Uterus (tissue), 4 donors: ENCODE results near the gene ANKRD33B. TPM values are rescaled to one million over a fixed set of nuclear protein-coding genes. Genes with fewer than 3 reads are reported as not detected.

Experiments used
- DNase-seq, 2 donors: peaks; one replicate each; pipeline ENCODE4 v3.0.0-alpha.2; 2019 to 2020
- H3K27ac ChIP-seq, 2 donors: fragments of 200-600 bp; sonication (generic); 1 replicate in 1 of 2; 2 replicates in 1 of 2; pipeline ENCODE4 v1.5.1; 2016 to 2018
- H3K27me3 ChIP-seq, 2 donors: fragments of 200-600 bp; sonication (generic); one replicate each; pipeline ENCODE4 v1.5.1; 2018 to 2019; ENCODE audit warnings: control low read depth in 1 of 2
- H3K36me3 ChIP-seq, 2 donors: fragments of 200-600 bp; sonication (generic); one replicate each; pipeline ENCODE4 v1.5.1; 2019; ENCODE audit warnings: control low read depth in 1 of 2
- H3K4me1 ChIP-seq, 2 donors: fragments of 200-600 bp; sonication (generic); one replicate each; pipeline ENCODE4 v1.5.1; 2018 to 2019; ENCODE audit warnings: control low read depth in 1 of 2
- H3K4me3 ChIP-seq, 2 donors: fragments of 200-600 bp; sonication (generic); 1 replicate in 1 of 2; 2 replicates in 1 of 2; pipeline ENCODE4 v1.5.1; 2018 to 2019; ENCODE audit warnings: mild to moderate bottlenecking in 1 of 2
- H3K9me3 ChIP-seq, 2 donors: fragments of 200-600 bp; sonication (generic); one replicate each; pipeline ENCODE4 v1.5.1; 2019; ENCODE audit warnings: control low read depth in 1 of 2
- CTCF ChIP-seq, 4 experiments: fragments of 200-600 bp in 2 of 4; fragments of 450-650 bp in 2 of 4; sonication (generic) in 2 of 4; IDR thresholded peaks; one replicate each; pipeline ENCODE4 v1.5.1; 2016 to 2019; ENCODE audit warnings: antibody characterized with exemption in 4 of 4, mild to moderate bottlenecking in 2 of 4, moderate library complexity in 1 of 4
- POLR2A ChIP-seq, 2 donors: fragments of 450-650 bp; IDR thresholded peaks; one replicate each; pipeline ENCODE4 v1.6.1; 2016; ENCODE audit warnings: antibody characterized with exemption in 2 of 2, mild to moderate bottlenecking in 1 of 2, moderate library complexity in 1 of 2
- intact Hi-C: fragments of 100-400 bp; cut with DNase I; formaldehyde crosslinking; loops from one replicate; pipeline ENCODE4 v1.15.1; 2023; ENCODE audit warnings: low total_unique reads
- total RNA-seq, 4 donors: library from RNA; depleted of rRNA in 3 of 4; stranded (reverse); fragments of >200 nt in 3 of 4; gene quantifications; one replicate each; pipeline versions ENCODE4 v1.1.0 to v1.2.4, GENCODE V29; 2014 to 2023
- donor health status: DM: yes; HTN: yes; CAD: no.

Gene ANKRD33B
- total RNA-seq, 4 donors from 2014 or later: 2.1 to 24.1 (median 7.6) TPM

GRCh38 chr5:10622810-10623209, 58.9 kb downstream of the ANKRD33B start:
- H3K27me3 ChIP-seq: no peaks in the 10 kb centered on the region

GRCh38 chr5:10623305-10623910, 59.5 kb downstream of the ANKRD33B start:
- Histone ChIP-seq H3K4me3 (no peak overlapping the region), H3K9me3 (no peaks in the 10 kb centered on the region), H3K27me3 (no peaks in the 10 kb centered on the region), H3K4me1 (peaks cover 5 to 7% of the 10 kb centered on the region in 2 donors), H3K36me3 (no peaks in the 10 kb centered on the region), H3K27ac (no peak overlapping the region)
- TF ChIP-seq POLR2A (IDR thresholded peaks at IDR 0.05): no peak
- TF ChIP-seq CTCF (IDR thresholded peaks at IDR 0.05): no peak
- intact Hi-C loops: no loop called here
- no peak for DNase-seq

More at GRCh38 chr5:10622810-10623209, 58.9 kb downstream of the ANKRD33B start:
- Histone ChIP-seq H3K27ac (no peak overlapping the region), H3K4me3 (no peak overlapping the region), H3K36me3 (no peaks in the 10 kb centered on the region), H3K9me3 (no peaks in the 10 kb centered on the region), H3K4me1 (peaks cover 5 to 7% of the 10 kb centered on the region in 2 donors)
- intact Hi-C loops: no loop called here
- DNase-seq: no peak
- no peak for TF ChIP-seq CTCF (IDR thresholded peaks at IDR 0.05)
- TF ChIP-seq POLR2A (IDR thresholded peaks at IDR 0.05): no peak

DNA sequence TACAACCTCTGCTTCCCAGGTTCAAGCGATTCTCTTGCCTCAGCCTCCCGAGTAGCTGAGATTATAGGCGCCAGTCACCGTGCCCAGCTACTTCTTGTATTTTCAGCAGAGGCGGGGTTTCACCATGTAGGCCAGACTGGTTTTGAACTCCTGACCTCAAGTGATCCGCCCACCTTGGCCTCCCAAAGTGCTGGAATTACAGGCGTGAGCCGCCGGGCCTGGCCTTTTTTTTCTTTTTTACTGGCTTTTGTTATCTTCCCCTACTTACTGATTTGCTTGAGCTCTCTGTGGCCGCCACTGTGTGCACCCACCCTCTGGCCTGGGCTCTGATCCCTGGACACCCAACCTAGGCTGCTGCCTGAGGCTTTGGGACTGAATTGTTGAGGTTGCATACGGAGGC, 60.3 kb downstream of the ANKRD33B start:
- no peak for TF ChIP-seq POLR2A (IDR thresholded peaks at IDR 0.05)
- no peak for TF ChIP-seq CTCF (IDR thresholded peaks at IDR 0.05)
- no peaks in the 10 kb centered on the region for H3K36me3 ChIP-seq
- intact Hi-C loops: no loop called here
- no peaks in the 10 kb centered on the region for H3K27me3 ChIP-seq
- no peaks in the 10 kb centered on the region for H3K9me3 ChIP-seq
- DNase-seq: no peak
- H3K4me3 ChIP-seq: no peak overlapping the region
- no peak overlapping the region for H3K27ac ChIP-seq
- H3K4me1 ChIP-seq: peaks cover 5 to 7% of the 10 kb centered on the region in 2 donors

DNA sequence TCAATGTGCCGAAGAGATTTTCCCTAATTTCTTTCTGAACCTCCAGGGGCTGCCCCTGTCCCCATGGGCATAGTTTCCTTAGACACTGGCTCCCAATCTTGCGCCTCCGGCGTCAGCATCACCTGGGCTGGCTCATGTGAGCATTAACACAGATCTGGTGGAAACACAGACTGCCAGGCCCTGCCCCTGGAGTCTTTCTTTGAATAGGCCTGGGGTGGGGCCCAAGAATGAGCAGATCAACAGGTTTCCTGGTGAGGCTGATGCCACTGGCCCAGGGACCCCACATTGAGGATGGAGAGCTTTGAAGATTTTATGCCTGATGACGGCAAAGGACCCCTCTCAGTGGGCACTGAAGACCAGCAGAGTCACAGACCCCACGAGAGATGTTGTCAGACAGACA, 60.8 kb downstream of the ANKRD33B start:
- no peak overlapping the region for H3K27ac ChIP-seq
- intact Hi-C loops: loop anchor here (5.0 kb wide), 1 partner anchor 167 kb away; no protein-coding TSS in a partner anchor

More for the DNA sequence above, 60.8 kb downstream of the ANKRD33B start:
- no peak overlapping the region for H3K4me3 ChIP-seq
- no peak for DNase-seq
- no peaks in the 10 kb centered on the region for H3K27me3 ChIP-seq
- TF ChIP-seq POLR2A (IDR thresholded peaks at IDR 0.05): no peak
- TF ChIP-seq CTCF (IDR thresholded peaks at IDR 0.05): no peak
- peaks cover 5 to 7% of the 10 kb centered on the region in 2 donors for H3K4me1 ChIP-seq
- no peaks in the 10 kb centered on the region for H3K9me3 ChIP-seq
- no peaks in the 10 kb centered on the region for H3K36me3 ChIP-seq
